Natural killer cell (primary cell): Measurements from ENCODE around the gene ANKRD31. TPM values are rescaled to one million over a fixed set of nuclear protein-coding genes. Genes with fewer than 3 reads are reported as not detected.
A peak's percentile ranks its signal among the peaks of the same experiment; 100 is the strongest.

Experiments
- ATAC-seq, 3 donors: fragments of 150-1000 bp in 2 of 3; fragments of 200-7000 bp in 1 of 3; cut with Tn5 transposase; 1 replicate in 1 of 3; 2 replicates in 2 of 3; pipeline ENCODE4 v1.10.0; 2021; ENCODE audit warnings: mild to moderate bottlenecking in 2 of 3, moderate library complexity in 2 of 3
- DNase-seq, 2 donors: peaks; one replicate each; pipeline versions ENCODE4 v3.0.0 to v3.0.0-alpha.2; 2013 to 2021; ENCODE audit warnings: mixed read lengths in 1 of 2
- H3K27ac ChIP-seq: one replicate; pipeline ENCODE4 v1.5.1; 2013; ENCODE audit warnings: mild to moderate bottlenecking, low read length
- H3K27me3 ChIP-seq: one replicate; pipeline ENCODE4 v1.6.1; 2013; ENCODE audit warnings: low read length; ENCODE audit not compliant: control insufficient read depth, insufficient read depth
- H3K36me3 ChIP-seq: one replicate; pipeline ENCODE4 v1.6.1; 2013; ENCODE audit warnings: low read length; ENCODE audit not compliant: control insufficient read depth, insufficient read depth
- H3K4me1 ChIP-seq: one replicate; pipeline ENCODE4 v1.6.1; 2013; ENCODE audit warnings: low read length; ENCODE audit not compliant: control insufficient read depth, insufficient read depth
- H3K4me3 ChIP-seq: one replicate; pipeline ENCODE4 v1.5.1; 2013; ENCODE audit warnings: low read length
- H3K9me3 ChIP-seq: one replicate; pipeline ENCODE4 v1.6.1; 2013; ENCODE audit warnings: low read length; ENCODE audit not compliant: control insufficient read depth, insufficient read depth
- H3K27ac Mint-ChIP-seq, 2 donors: one replicate each; pipeline ENCODE4 v1.8.0; 2022; ENCODE audit warnings: mild to moderate bottlenecking in 2 of 2, mixed read lengths in 2 of 2, moderate library complexity in 1 of 2
- H3K27me3 Mint-ChIP-seq, 2 donors: one replicate each; pipeline ENCODE4 v1.8.0; 2022; ENCODE audit warnings: low read depth in 2 of 2, mixed read lengths in 2 of 2
- H3K36me3 Mint-ChIP-seq: one replicate; pipeline ENCODE4 v1.8.0; 2022; ENCODE audit warnings: mixed read lengths
- H3K4me1 Mint-ChIP-seq, 2 donors: one replicate each; pipeline ENCODE4 v1.8.0; 2022; ENCODE audit warnings: mixed read lengths in 2 of 2
- H3K4me3 Mint-ChIP-seq: one replicate; pipeline ENCODE4 v1.8.0; 2022; ENCODE audit warnings: mild to moderate bottlenecking, moderate library complexity, mixed read lengths
- H3K9me3 Mint-ChIP-seq, 2 donors: one replicate each; pipeline ENCODE4 v1.8.0; 2022; ENCODE audit warnings: mixed read lengths in 2 of 2
- WGBS: methylation state at CpG from one replicate; pipeline ENCODE4 v1.1.7; 2013; ENCODE audit warnings: missing lambda C conversion rate; ENCODE audit not compliant: insufficient coverage; 5-methylcytosine and 5-hydroxymethylcytosine counted together
- intact Hi-C: fragments of 100-400 bp; cut with micrococcal nuclease; formaldehyde crosslinking; loops from one replicate; pipeline ENCODE4 v1.14.2; 2022
- total RNA-seq, 4 donors: library from RNA; stranded (reverse); fragments of 120-200 nt in 1 of 4; gene quantifications; one replicate each; pipeline versions ENCODE4 v1.2.3 to v1.2.4, GENCODE V29; 2013 to 2022
- TF ChIP-seq, protein P1 (sequence below): fragments of 200-600 bp; IDR thresholded peaks from one replicate; pipeline ENCODE4 v1.8.0; 2022; ENCODE audit warnings: antibody characterized with exemption

ANKRD31 gene, protein sequence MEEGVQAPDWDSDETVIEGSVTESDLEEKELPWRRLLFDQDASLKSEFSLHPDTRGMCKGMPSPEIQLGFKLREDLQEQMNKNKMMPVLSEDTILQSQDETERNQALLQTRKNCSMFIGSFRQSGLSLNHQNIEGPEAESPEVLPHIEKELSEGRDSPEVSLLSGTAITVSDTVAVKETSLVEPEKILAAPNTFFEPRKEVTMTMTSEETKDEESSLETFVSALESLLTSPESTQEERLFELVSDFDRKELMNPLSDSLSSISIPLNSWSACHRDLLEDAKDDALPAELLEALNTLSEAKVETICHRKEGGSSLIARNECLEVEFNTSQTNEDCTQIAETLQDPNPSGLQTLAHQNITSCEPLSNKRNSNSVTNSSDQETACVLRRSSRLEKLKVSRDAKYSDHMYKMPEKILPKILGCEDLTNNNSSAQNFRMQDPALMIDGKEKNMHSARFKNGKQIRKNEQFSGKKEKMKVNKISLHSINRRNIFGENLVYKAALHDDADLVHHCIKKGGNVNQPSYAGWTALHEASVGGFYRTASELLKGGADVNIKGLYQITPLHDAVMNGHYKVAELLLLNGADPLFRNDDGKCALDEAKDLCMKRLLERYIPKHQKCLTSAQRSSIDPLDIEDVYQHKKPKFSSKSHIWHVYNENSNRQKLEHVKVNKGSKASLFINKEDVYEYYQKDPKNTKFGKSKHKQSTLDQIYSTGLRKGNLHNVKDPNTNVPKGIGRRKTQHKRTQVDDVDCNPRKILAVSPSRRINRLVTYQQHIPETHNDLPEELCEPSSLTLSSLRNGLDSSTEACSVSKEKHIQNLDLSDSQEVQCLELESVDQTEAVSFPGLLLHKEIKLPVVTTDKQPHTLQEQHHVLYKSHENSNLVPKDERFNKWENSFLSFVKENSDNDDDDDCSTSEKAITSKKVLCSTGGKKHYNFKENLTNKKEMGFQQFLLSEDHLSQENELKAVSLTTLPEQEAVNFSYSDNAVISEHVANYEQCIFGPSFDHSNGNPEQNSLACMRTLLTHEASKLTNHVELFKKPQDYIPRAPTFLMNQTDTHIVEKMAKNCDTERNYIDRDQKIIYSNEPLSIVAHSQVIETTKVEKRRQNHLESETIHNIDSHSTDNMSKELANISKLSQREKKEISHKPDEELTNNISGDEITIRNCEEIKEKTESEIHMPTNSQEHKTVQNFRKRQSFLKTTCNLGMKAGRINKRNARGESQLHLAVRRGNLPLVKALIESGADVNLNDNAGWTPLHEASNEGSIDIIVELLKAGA (N-terminal part only)
- total RNA-seq, result under 1 TPM; 0.09 to 0.15 (median 0.12) TPM
- total RNA-seq (2013), result 0.25 TPM

DNA sequence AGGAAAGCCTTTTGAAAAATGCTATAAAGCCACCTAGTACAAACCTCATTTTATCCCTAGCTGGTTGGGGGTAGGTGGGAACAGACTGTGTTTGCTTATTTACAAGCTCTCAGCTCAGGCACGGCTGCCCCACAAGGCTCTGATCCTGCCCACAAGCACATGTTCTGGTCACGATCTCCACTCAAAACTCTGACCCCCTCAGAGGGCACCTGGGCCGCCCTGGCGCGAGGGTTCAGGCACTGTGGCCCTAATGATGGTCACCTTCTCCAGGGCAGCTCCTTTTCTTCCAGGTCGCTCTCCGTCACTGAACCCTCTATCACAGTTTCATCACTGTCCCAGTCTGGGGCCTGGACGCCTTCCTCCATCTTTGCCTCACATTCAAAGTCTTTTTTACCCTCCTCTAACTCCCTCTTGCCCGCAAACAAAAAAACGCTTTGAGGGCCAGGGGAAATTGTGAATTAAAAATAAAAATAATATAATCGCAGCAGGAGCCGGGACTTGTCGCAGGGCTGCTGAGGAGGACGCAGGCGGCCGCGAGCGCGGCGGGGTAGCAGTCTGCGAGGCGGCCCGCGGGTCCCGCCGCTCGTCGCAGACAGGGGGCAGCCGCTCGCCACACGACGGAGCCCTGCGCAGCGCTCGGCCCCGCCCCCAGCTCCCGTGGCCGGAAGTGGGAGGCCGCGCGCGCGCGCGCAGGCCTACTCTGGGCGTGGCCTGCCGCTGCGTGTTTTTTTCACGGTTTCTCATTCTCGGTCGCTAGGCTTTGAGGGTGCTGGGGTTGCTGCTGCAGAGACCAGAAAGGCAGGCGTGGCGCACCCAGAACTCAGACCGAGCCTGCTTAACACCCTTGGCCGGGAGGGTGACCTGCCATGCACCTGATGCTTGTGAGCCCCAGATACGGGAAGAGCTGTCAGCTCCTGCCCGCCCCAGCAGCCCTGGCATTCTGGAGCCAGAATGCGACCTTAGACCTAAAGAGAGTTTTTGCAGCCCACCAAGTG is at the start of gene ANKRD31:
TSS of gene ANKRD31 (minus strand) at position 557 of the 995 bp plus-strand sequence. CDS start at position 365, 192 bp downstream.
- Histone ChIP-seq H3K27me3 (peaks cover 4% of the 10 kb centered on the region), H3K36me3 (no peaks in the 10 kb centered on the region), H3K4me1 (peaks cover 9% of the 10 kb centered on the region), H3K4me3 (peak within 1 kb of the TSS; percentile 64), H3K9me3 (no peaks in the 10 kb centered on the region), H3K27ac (peak within 1 kb of the TSS; percentile 69)
- ATAC-seq (peak; percentile 98 to 100 (median 100)), DNase-seq (peak; percentile 92 to 96)
- 6% methylated on average over 57 of the region's 58 CpGs for WGBS
- Mint-ChIP-seq H3K4me3 (peak within 1 kb of the TSS; percentile 89), H3K36me3 (no peaks in the 10 kb centered on the region), H3K27me3 (peaks cover 0 to 4% of the 10 kb centered on the region in 2 donors), H3K4me1 (peaks cover 0 to 5% of the 10 kb centered on the region in 2 donors), H3K27ac (peak within 1 kb of the TSS; percentile 79 to 90), H3K9me3 (no peaks in the 10 kb centered on the region)
- intact Hi-C loops, result loop anchor here (1.0 to 5.0 kb wide), 3 partner anchors 101 to 1021 kb away; partner anchors contain the start of gene HMGCR
- TF ChIP-seq, protein P1, sequence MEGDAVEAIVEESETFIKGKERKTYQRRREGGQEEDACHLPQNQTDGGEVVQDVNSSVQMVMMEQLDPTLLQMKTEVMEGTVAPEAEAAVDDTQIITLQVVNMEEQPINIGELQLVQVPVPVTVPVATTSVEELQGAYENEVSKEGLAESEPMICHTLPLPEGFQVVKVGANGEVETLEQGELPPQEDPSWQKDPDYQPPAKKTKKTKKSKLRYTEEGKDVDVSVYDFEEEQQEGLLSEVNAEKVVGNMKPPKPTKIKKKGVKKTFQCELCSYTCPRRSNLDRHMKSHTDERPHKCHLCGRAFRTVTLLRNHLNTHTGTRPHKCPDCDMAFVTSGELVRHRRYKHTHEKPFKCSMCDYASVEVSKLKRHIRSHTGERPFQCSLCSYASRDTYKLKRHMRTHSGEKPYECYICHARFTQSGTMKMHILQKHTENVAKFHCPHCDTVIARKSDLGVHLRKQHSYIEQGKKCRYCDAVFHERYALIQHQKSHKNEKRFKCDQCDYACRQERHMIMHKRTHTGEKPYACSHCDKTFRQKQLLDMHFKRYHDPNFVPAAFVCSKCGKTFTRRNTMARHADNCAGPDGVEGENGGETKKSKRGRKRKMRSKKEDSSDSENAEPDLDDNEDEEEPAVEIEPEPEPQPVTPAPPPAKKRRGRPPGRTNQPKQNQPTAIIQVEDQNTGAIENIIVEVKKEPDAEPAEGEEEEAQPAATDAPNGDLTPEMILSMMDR, result peak; percentile 94

DNA sequence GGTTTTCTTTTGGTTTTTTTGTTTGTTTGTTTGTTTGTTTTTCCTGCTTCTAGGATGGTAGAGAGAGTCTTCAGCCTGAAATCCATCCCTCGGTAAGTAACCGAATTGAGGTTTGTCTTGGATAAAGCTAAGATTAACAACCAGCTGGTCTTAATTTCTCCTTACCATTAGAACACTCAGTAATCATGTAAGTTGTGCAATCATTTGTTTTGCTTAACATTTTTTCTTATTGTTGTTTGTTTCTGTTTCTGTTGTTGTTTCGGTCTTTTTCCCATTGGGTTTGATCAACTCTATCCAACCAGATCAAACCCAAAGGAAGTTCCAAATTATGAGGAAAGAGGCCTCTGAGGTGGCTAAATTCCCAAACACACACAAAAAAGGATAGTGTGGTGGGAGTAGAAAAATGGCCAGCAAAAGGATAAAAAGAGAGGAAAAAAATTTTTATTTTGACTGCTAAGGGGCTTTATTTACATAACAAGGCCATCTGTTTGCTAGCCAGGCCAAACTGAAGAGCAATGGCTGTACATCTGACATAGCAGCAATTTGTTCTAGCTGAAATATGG is 49.6 kb upstream of the ANKRD31 start:
- H3K9me3 Mint-ChIP-seq, result no peaks in the 10 kb centered on the region
- H3K4me1 ChIP-seq, result no peaks in the 10 kb centered on the region
- H3K36me3 Mint-ChIP-seq, result no peaks in the 10 kb centered on the region
- H3K4me1 Mint-ChIP-seq, result no peaks in the 10 kb centered on the region
- H3K27ac Mint-ChIP-seq, result no peak overlapping the region
- H3K36me3 ChIP-seq, result no peaks in the 10 kb centered on the region
- 100% methylated on average over 1 of the region's 3 CpGs for WGBS
- H3K27ac ChIP-seq, result no peak overlapping the region
- no peaks in the 10 kb centered on the region for H3K27me3 ChIP-seq
- no peak overlapping the region for H3K4me3 ChIP-seq
- ATAC-seq (no peak), DNase-seq (no peak)
- TF ChIP-seq, protein P1, result no peak
- no peaks in the 10 kb centered on the region for H3K9me3 ChIP-seq
- intact Hi-C loops, result no loop called here
- peaks cover 5 to 16% of the 10 kb centered on the region in 2 donors for H3K27me3 Mint-ChIP-seq
- H3K4me3 Mint-ChIP-seq, result no peak overlapping the region

DNA sequence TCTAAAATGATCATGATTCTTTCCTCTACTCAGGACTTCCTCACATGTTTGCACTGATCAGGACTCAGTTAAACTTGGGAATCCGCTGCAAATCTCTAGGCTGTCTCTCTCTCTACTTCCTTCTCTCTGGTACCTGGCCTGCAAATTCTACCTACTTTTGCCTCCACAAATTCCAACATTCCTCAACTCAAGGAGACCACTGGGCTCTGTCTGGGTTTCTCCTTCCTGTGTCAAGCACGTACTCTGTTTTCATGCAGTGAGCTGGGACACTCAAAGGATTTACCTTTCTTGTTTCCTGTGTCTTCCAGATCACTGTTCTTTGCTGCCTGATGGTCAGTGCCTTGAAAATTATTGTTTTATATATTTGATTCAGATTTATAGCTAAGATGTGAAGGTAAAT is 45.9 kb upstream of the ANKRD31 start:
- Histone ChIP-seq H3K4me3 (no peak overlapping the region), H3K27me3 (no peaks in the 10 kb centered on the region), H3K27ac (no peak overlapping the region), H3K4me1 (no peaks in the 10 kb centered on the region), H3K9me3 (no peaks in the 10 kb centered on the region), H3K36me3 (no peaks in the 10 kb centered on the region)
- Mint-ChIP-seq H3K27me3 (peaks cover 5 to 10% of the 10 kb centered on the region in 2 donors), H3K27ac (no peak overlapping the region), H3K36me3 (no peaks in the 10 kb centered on the region), H3K4me3 (no peak overlapping the region), H3K9me3 (no peaks in the 10 kb centered on the region), H3K4me1 (no peaks in the 10 kb centered on the region)
- ATAC-seq, result no peak
- no peak for DNase-seq
- 83% methylated on average over 2 of the region's 2 CpGs for WGBS
- TF ChIP-seq, protein P1, result no peak
- intact Hi-C loops, result no loop called here
